Measurements from ENCODE around the gene B3GNT7.

DNA sequence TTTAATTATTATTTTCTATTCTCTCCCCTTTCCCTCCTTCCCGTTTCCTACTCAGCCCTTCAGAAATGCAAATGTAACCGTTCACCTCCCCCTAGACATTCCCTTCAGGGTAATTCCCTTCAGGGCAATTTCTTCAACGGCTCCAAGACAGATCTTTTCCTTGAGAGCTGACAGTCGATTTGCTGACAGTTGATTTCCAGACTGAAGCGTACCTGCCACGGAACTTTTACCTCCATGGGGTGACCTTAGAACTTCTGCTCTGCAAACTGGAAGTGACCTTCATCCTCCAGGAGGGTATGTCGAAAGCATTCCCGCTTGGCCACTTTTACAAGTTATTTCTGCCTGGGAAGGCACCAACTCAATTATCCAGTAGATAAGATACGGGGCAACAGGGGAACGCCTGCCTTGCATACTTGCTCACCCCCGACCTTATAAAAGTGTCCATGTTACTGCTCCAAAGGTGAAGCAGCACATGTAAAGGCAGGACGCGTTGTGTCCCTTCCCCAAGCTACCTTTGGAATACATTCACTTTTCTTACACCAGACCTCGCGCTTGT is 18.5 kb downstream of the B3GNT7 start:
- TF ChIP-seq, protein P1, sequence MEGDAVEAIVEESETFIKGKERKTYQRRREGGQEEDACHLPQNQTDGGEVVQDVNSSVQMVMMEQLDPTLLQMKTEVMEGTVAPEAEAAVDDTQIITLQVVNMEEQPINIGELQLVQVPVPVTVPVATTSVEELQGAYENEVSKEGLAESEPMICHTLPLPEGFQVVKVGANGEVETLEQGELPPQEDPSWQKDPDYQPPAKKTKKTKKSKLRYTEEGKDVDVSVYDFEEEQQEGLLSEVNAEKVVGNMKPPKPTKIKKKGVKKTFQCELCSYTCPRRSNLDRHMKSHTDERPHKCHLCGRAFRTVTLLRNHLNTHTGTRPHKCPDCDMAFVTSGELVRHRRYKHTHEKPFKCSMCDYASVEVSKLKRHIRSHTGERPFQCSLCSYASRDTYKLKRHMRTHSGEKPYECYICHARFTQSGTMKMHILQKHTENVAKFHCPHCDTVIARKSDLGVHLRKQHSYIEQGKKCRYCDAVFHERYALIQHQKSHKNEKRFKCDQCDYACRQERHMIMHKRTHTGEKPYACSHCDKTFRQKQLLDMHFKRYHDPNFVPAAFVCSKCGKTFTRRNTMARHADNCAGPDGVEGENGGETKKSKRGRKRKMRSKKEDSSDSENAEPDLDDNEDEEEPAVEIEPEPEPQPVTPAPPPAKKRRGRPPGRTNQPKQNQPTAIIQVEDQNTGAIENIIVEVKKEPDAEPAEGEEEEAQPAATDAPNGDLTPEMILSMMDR (IDR thresholded peaks at IDR 0.05) = no peak
- TF ChIP-seq POLR2A (IDR thresholded peaks at IDR 0.05) (no peak), EP300 (IDR thresholded peaks at IDR 0.05) (no peak)
